Islet precursor cell (in vitro differentiated cells): Measurements from ENCODE around the gene IFNA2.
"Not testable (repeated sequence)": the region's sequence is repeated elsewhere in the genome, so short reads cannot be mapped to it uniquely, and the experiment has no call there.

Experiments used
- DNase-seq: peaks from one replicate; pipeline ENCODE4 v3.0.0-alpha.2; 2018

IFNA2 gene

GRCh38 chr9:21381448-21382339 lies 3.5 kb downstream of the IFNA2 start:
- DNase-seq, result peak; percentile 55

- not testable (repeated sequence) for DNase-seq
Measured at GRCh38 chr9:21371467-21371866, 13.7 kb downstream of the IFNA2 start.

GRCh38 chr9:21367957-21368356 lies 17.2 kb downstream of the IFNA2 start, which contains the start of gene IFNA13:
TSS of gene IFNA13 (minus strand) at chr9:21368057. CDS start at chr9:21368010, 47 bp downstream.
- no peak for DNase-seq

GRCh38 chr9:21367169-21367568 lies 18.0 kb downstream of the IFNA2 start:
- DNase-seq, result not testable (repeated sequence)

- no peak for DNase-seq
Measured at GRCh38 chr9:21362287-21362686, 22.9 kb downstream of the IFNA2 start.

- DNase-seq, result no peak
Measured at GRCh38 chr9:21357479-21358460, 27.4 kb downstream of the IFNA2 start.

- no peak for DNase-seq
Measured at GRCh38 chr9:21350787-21351186, 34.4 kb downstream of the IFNA2 start, which contains the start of gene IFNA6. TSS of gene IFNA6 (minus strand) at chr9:21350887. CDS start at chr9:21350887, 0 bp downstream.

GRCh38 chr9:21348430-21348970 lies 36.7 kb downstream of the IFNA2 start:
- no peak for DNase-seq

GRCh38 chr9:21340735-21341134 lies 44.5 kb downstream of the IFNA2 start:
- no peak for DNase-seq

GRCh38 chr9:21336457-21336856 lies 48.7 kb downstream of the IFNA2 start:
- DNase-seq, result no peak

GRCh38 chr9:21334701-21335632 lies 50.2 kb downstream of the IFNA2 start, which contains the start of gene KLHL9:
TSS of gene KLHL9 (minus strand) at chr9:21335404. CDS start at chr9:21334859, 545 bp downstream.
- peak; percentile 96 for DNase-seq
